SK-N-SH (cell line): ENCODE measurements around the gene NCKAP5. TPM values are rescaled to one million over a fixed set of nuclear protein-coding genes. Genes with fewer than 3 reads are reported as not detected.

ENCODE experiments used
- CTCF ChIA-PET: fragments of 300-600, 350-600 bp; formaldehyde crosslinking; extraction: SDS; loops from one replicate; lab custom pipeline; 2021; lab: Yijun Ruan, JAX
- POLR2A ChIA-PET: fragments of 350-600 bp; sonication (Branson Sonifier 250); formaldehyde crosslinking; extraction: SDS; loops from one replicate; lab custom pipeline; 2020; ENCODE audit warnings: antibody characterized with exemption, inconsistent platforms; lab: Yijun Ruan, JAX
- DNase-seq: peaks from one replicate; pipeline ENCODE4 v3.0.0; 2012
- H2AFZ ChIP-seq: fragments of 200-600 bp; sonication (generic); 2 replicates; pipeline ENCODE4 v1.8.1; 2016; ENCODE audit warnings: antibody characterized with exemption, mild to moderate bottlenecking, low read depth
- H3F3A ChIP-seq: fragments of 200-600 bp; sonication (generic); replicated peaks from 2 replicates; pipeline ENCODE3; 2016; ENCODE audit warnings: antibody characterized with exemption, mild to moderate bottlenecking; ENCODE audit not compliant: insufficient read depth
- H3K27ac ChIP-seq, 2 experiments: fragments of 200-500 bp in 1 of 2; fragments of 200-600 bp in 1 of 2; sonication (Bioruptor generic) in 1 of 2; sonication (generic), shearing (Covaris generic) in 1 of 2; 2 replicates each; pipeline versions ENCODE4 v1.5.1 to v1.6.1; 2014 to 2016; ENCODE audit warnings: low read depth in 2 of 2, inconsistent platforms in 1 of 2, low read length in 1 of 2, mild to moderate bottlenecking in 1 of 2, mixed read lengths in 1 of 2
- H3K27me3 ChIP-seq: fragments of 200-600 bp; sonication (generic), shearing (Covaris generic); 2 replicates; pipeline ENCODE4 v1.6.1; 2016; ENCODE audit warnings: mixed run types; ENCODE audit not compliant: insufficient read depth
- H3K36me3 ChIP-seq, 2 experiments: fragments of 200-500 bp in 1 of 2; fragments of 200-600 bp in 1 of 2; sonication (Bioruptor generic) in 1 of 2; sonication (generic) in 1 of 2; replicated peaks in 1 of 2; 2 replicates each; pipeline versions ENCODE3 to v1.5.1; 2014 to 2016; ENCODE audit warnings: low read length in 1 of 2, mild to moderate bottlenecking in 1 of 2; ENCODE audit not compliant: insufficient read depth in 2 of 2, control insufficient read depth in 1 of 2
- H3K4me1 ChIP-seq, 2 experiments: fragments of 200-500 bp in 1 of 2; fragments of 200-600 bp in 1 of 2; sonication (Bioruptor generic) in 1 of 2; sonication (generic), shearing (Covaris generic) in 1 of 2; 2 replicates each; pipeline versions ENCODE4 v1.5.1 to v1.6.1; 2014 to 2016; ENCODE audit warnings: low read depth in 1 of 2, low read length in 1 of 2, mixed run types in 1 of 2; ENCODE audit not compliant: insufficient read depth in 2 of 2, control insufficient read depth in 1 of 2
- H3K4me2 ChIP-seq: fragments of 200-600 bp; sonication (generic), shearing (Covaris generic); 2 replicates; pipeline ENCODE4 v1.6.1; 2017; ENCODE audit warnings: mixed run types
- H3K4me3 ChIP-seq, 2 experiments: fragments of 200-500 bp in 1 of 2; fragments of 200-600 bp in 1 of 2; sonication (Bioruptor generic) in 1 of 2; sonication (generic), shearing (Covaris generic) in 1 of 2; 2 replicates each; pipeline versions ENCODE4 v1.5.1 to v1.8.1; 2014 to 2016; ENCODE audit warnings: low read depth in 2 of 2, inconsistent platforms in 1 of 2, low read length in 1 of 2, mild to moderate bottlenecking in 1 of 2, mixed read lengths in 1 of 2, moderate library complexity in 1 of 2
- H3K79me2 ChIP-seq: fragments of 200-600 bp; sonication (generic); 2 replicates; pipeline ENCODE4 v1.8.1; 2017; ENCODE audit warnings: mild to moderate bottlenecking; ENCODE audit not compliant: insufficient read depth
- H3K9ac ChIP-seq: fragments of 200-600 bp; sonication (generic); 2 replicates; pipeline ENCODE4 v1.6.1; 2017; ENCODE audit warnings: mixed run types
- H3K9me2 ChIP-seq: fragments of 200-600 bp; sonication (generic); 2 replicates; pipeline ENCODE4 v1.6.1; 2017; ENCODE audit warnings: mixed run types
- H3K9me3 ChIP-seq: fragments of 200-600 bp; sonication (generic); 2 replicates; pipeline ENCODE4 v1.6.1; 2017; ENCODE audit warnings: mixed run types, mild to moderate bottlenecking, moderate library complexity
- H4K20me1 ChIP-seq: fragments of 200-600 bp; sonication (generic); 2 replicates; pipeline ENCODE4 v1.6.1; 2017; ENCODE audit warnings: mild to moderate bottlenecking, mixed run types; ENCODE audit not compliant: insufficient read depth
- CHD2 ChIP-seq: fragments of 150-350 bp; IDR thresholded peaks from 2 replicates; pipeline ENCODE4 v1.6.1; 2018; ENCODE audit warnings: low read length; ENCODE audit not compliant: partially characterized antibody
- EZH2phosphoT487 ChIP-seq: fragments of 200-600 bp; sonication (generic); IDR thresholded peaks from 2 replicates; pipeline ENCODE4 v1.6.1; 2017; ENCODE audit warnings: low read depth, mixed run types, mild to moderate bottlenecking, antibody characterized with exemption, moderate library complexity, borderline replicate concordance
- FOXM1 ChIP-seq: IDR thresholded peaks from 2 replicates; pipeline ENCODE4 v1.4.0; 2012; ENCODE audit warnings: low read depth, mild to moderate bottlenecking
- GABPA ChIP-seq: IDR thresholded peaks from 2 replicates; pipeline ENCODE4 v1.4.0; 2012; ENCODE audit warnings: low read depth, mild to moderate bottlenecking
- NFIC ChIP-seq: IDR thresholded peaks from 2 replicates; pipeline ENCODE4 v1.4.0; 2012; ENCODE audit warnings: borderline replicate concordance
- RFX5 ChIP-seq: IDR thresholded peaks from 2 replicates; pipeline ENCODE4 v1.6.1; 2012; ENCODE audit warnings: mild to moderate bottlenecking, improper control_type of control experiment, low read length
- TAF1 ChIP-seq: IDR thresholded peaks from 2 replicates; pipeline ENCODE4 v1.6.1; 2012; ENCODE audit warnings: low read depth, mild to moderate bottlenecking, low read length, moderate library complexity, borderline replicate concordance
- TCF12 ChIP-seq: IDR thresholded peaks from 2 replicates; pipeline ENCODE4 v1.4.0; 2012
- WGBS: methylation state at CpG from one replicate; pipeline ENCODE4 v1.1.6; 2017; ENCODE audit warnings: low lambda C conversion rate; 5-methylcytosine and 5-hydroxymethylcytosine counted together
- polyA plus RNA-seq, 3 experiments: library from polyadenylated mRNA; depleted of rRNA; stranded (reverse); fragments of >200 nt; gene quantifications; 2 replicates each; pipeline ENCODE4 v1.2.3, GENCODE V29; 2012
- TF ChIP-seq, protein P1 (sequence below): IDR thresholded peaks from 2 replicates; pipeline ENCODE4 v1.6.1; 2012; ENCODE audit warnings: mild to moderate bottlenecking, low read depth, low read length, moderate library complexity

Gene NCKAP5
- polyA plus RNA-seq, 1 of the 3 experiments (the other 2 are of a cell fraction) = 0.02 TPM

DNA sequence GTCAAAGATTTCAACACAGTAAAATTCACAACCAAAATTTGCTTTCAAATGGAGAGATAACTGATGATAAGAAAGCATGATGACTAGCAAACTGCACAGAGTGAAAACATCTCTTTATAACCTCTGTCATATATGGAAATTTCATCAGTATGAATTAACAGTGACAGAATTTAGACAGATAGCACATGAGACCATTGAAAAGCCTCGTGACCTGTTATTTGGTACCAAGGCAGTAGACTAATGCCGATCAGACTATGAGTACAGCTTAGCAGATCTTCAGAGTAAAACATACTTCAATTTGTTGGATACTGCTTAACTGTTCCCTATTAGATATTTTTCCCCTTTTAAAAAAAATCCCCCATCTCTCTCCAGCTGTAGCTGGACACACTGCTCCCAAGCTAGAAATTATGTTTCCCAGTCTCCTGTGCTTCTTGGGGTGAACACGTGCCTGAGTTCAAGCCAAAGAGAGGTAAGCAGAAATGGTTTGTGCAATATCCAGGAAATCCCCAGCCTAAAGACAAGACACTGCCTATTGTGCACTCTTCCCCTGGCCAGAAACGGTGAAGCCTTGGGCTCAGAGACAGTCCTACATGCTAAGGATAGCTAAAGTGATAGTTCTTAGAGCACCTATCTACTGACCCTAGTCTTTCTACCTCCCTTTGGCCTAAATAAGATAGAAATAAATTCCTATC is 256.1 kb downstream of the NCKAP5 start:
- Histone ChIP-seq H3K4me3 (no peak overlapping the region), H2AFZ (no peak overlapping the region), H3K9me3 (no peaks in the 10 kb centered on the region), H3K27me3 (no peaks in the 10 kb centered on the region), H3K4me2 (no peak overlapping the region), H3K4me1 (no peaks in the 10 kb centered on the region; a peak in 1 of 4 replicates), H3K79me2 (no peaks in the 10 kb centered on the region), H4K20me1 (no peaks in the 10 kb centered on the region), H3K27ac (no peak overlapping the region), H3F3A (no peaks in the 10 kb centered on the region), H3K9me2 (no peaks in the 10 kb centered on the region), H3K9ac (no peak overlapping the region), H3K36me3 (no peaks in the 10 kb centered on the region)
- WGBS = 28% methylated on average over 4 of the region's 4 CpGs
- POLR2A ChIA-PET = no interaction called here
- TF ChIP-seq GABPA (no peak), NFIC (no peak), CHD2 (no peak)
- TF ChIP-seq, protein P1, sequence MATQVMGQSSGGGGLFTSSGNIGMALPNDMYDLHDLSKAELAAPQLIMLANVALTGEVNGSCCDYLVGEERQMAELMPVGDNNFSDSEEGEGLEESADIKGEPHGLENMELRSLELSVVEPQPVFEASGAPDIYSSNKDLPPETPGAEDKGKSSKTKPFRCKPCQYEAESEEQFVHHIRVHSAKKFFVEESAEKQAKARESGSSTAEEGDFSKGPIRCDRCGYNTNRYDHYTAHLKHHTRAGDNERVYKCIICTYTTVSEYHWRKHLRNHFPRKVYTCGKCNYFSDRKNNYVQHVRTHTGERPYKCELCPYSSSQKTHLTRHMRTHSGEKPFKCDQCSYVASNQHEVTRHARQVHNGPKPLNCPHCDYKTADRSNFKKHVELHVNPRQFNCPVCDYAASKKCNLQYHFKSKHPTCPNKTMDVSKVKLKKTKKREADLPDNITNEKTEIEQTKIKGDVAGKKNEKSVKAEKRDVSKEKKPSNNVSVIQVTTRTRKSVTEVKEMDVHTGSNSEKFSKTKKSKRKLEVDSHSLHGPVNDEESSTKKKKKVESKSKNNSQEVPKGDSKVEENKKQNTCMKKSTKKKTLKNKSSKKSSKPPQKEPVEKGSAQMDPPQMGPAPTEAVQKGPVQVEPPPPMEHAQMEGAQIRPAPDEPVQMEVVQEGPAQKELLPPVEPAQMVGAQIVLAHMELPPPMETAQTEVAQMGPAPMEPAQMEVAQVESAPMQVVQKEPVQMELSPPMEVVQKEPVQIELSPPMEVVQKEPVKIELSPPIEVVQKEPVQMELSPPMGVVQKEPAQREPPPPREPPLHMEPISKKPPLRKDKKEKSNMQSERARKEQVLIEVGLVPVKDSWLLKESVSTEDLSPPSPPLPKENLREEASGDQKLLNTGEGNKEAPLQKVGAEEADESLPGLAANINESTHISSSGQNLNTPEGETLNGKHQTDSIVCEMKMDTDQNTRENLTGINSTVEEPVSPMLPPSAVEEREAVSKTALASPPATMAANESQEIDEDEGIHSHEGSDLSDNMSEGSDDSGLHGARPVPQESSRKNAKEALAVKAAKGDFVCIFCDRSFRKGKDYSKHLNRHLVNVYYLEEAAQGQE = no peak
- DNase-seq = no peak
- CTCF ChIA-PET = no interaction called here

DNA sequence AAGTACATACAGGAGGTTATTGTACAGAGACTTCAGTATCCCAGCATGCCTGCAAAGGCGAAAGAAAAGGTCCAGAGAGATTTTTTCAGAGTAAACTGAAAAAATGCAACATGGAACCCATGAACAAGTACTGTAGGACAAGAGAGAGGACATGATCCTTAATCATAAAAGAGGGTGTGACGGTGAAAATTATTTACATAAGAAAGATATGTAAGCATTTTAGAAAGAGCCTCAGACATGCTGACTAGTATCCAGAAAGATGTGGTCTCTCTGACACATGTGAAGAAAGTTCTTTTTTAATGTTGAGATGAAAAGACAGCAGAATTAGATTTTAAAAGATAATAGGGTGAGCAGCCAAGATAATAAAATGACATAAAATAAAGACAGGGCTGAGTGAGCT is 262.0 kb downstream of the NCKAP5 start:
- no peaks in the 10 kb centered on the region for H3K79me2 ChIP-seq
- no peaks in the 10 kb centered on the region for H3K9me2 ChIP-seq
- no peak for TF ChIP-seq FOXM1
- no peak for TF ChIP-seq EZH2phosphoT487
- no peak for TF ChIP-seq RFX5
- no peak for TF ChIP-seq CHD2
- TF ChIP-seq TCF12 = no peak
- H3K27ac ChIP-seq = no peak overlapping the region
- H3K36me3 ChIP-seq = no peaks in the 10 kb centered on the region
- CTCF ChIA-PET = interaction anchor here (1.1 kb wide), 1 partner anchor 11 kb away, joined by 3 read pairs; no protein-coding TSS in a partner anchor
- 51% methylated on average over 2 of the region's 2 CpGs for WGBS
- no peaks in the 10 kb centered on the region for H4K20me1 ChIP-seq
- no peaks in the 10 kb centered on the region for H3K9me3 ChIP-seq
- H3K4me1 ChIP-seq = no peaks in the 10 kb centered on the region; a peak in 1 of 4 replicates
- no peaks in the 10 kb centered on the region for H3F3A ChIP-seq
- no peak overlapping the region for H3K9ac ChIP-seq
- H3K4me2 ChIP-seq = no peak overlapping the region
- POLR2A ChIA-PET = no interaction called here
- no peak overlapping the region for H2AFZ ChIP-seq
- H3K4me3 ChIP-seq = no peak overlapping the region
- DNase-seq = no peak
- H3K27me3 ChIP-seq = no peaks in the 10 kb centered on the region

DNA sequence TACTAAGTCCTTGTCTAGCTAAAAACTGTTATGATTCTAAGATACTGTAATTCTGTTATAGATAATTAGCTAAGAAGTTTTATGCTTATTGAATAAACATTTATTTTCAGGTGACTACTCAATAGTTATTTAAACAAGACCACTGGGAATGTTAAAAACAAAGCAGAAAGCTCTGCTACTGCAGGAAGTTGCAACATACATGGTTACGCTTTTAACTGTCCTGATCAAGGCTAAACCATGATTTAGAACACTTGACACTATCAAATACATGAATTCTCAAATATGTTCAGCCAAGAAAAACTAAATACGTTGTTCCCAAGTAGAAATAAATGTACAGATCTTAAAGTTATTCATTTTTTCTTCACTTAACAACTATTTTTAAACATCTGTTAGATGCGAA is 263.9 kb downstream of the NCKAP5 start:
- Histone ChIP-seq H3K9me2 (no peaks in the 10 kb centered on the region), H3K9me3 (no peaks in the 10 kb centered on the region), H3K27ac (no peak overlapping the region), H3F3A (no peaks in the 10 kb centered on the region), H3K4me3 (no peak overlapping the region), H3K36me3 (no peaks in the 10 kb centered on the region), H3K79me2 (no peaks in the 10 kb centered on the region), H3K27me3 (no peaks in the 10 kb centered on the region), H3K9ac (no peak overlapping the region), H4K20me1 (no peaks in the 10 kb centered on the region), H3K4me1 (no peaks in the 10 kb centered on the region; a peak in 1 of 4 replicates), H3K4me2 (no peak overlapping the region), H2AFZ (no peak overlapping the region)
- no peak for TF ChIP-seq TAF1
- TF ChIP-seq, protein P1 = no peak
- ChIA-PET CTCF (interaction anchor here (1.0 kb wide), 1 partner anchor 10 kb away, joined by 4 read pairs; no protein-coding TSS in a partner anchor), POLR2A (no interaction called here)
- 58% methylated on average over 3 of the region's 3 CpGs for WGBS
- no peak for DNase-seq
